Activated T-helper 2 cell treated with anti-CD3 and anti-CD28 coated beads, Interferon-gamma antibody, Interleukin-2, Interleukin-4, amounts not matched to agents 10 μg/mL and 5 μg/mL and 100 μg/mL, durations not matched to agents 14 hours and 24 hours and 36 hours (primary cell): ENCODE results near the gene TACSTD2. TPM values are rescaled to one million over a fixed set of nuclear protein-coding genes. Genes with fewer than 3 reads are reported as not detected.
"Not testable (repeated sequence)": the region's sequence is repeated elsewhere in the genome, so short reads cannot be mapped to it uniquely, and the experiment has no call there.

ENCODE experiments used
- DNase-seq: peaks from one replicate; pipeline ENCODE4 v3.0.0; 2021; ENCODE audit warnings: low spot score
- H3K27ac Mint-ChIP-seq: one replicate; pipeline ENCODE4 v1.8.0; 2021; ENCODE audit warnings: mixed read lengths
- H3K27me3 Mint-ChIP-seq: one replicate; pipeline ENCODE4 v1.8.0; 2021; ENCODE audit warnings: low read depth, mixed read lengths
- H3K36me3 Mint-ChIP-seq: one replicate; pipeline ENCODE4 v1.8.0; 2021; ENCODE audit warnings: low read depth, mixed read lengths
- H3K4me1 Mint-ChIP-seq: one replicate; pipeline ENCODE4 v1.8.0; 2021; ENCODE audit warnings: low read depth, mixed read lengths
- H3K4me3 Mint-ChIP-seq: one replicate; pipeline ENCODE4 v1.8.0; 2021; ENCODE audit warnings: low read depth, mild to moderate bottlenecking, moderate library complexity, mixed read lengths
- H3K9me3 Mint-ChIP-seq: one replicate; pipeline ENCODE4 v1.8.0; 2021; ENCODE audit warnings: mixed read lengths
- intact Hi-C: fragments of 100-400 bp; cut with micrococcal nuclease; formaldehyde crosslinking; loops from one replicate; pipeline ENCODE4 v1.15.1; 2023
- total RNA-seq: library from RNA; stranded (reverse); gene quantifications from 2 replicates; pipeline ENCODE4 v1.2.3, GENCODE V29; 2022

Gene TACSTD2
- total RNA-seq, result 0.07 and 0.09 TPM in 2 replicates

DNA sequence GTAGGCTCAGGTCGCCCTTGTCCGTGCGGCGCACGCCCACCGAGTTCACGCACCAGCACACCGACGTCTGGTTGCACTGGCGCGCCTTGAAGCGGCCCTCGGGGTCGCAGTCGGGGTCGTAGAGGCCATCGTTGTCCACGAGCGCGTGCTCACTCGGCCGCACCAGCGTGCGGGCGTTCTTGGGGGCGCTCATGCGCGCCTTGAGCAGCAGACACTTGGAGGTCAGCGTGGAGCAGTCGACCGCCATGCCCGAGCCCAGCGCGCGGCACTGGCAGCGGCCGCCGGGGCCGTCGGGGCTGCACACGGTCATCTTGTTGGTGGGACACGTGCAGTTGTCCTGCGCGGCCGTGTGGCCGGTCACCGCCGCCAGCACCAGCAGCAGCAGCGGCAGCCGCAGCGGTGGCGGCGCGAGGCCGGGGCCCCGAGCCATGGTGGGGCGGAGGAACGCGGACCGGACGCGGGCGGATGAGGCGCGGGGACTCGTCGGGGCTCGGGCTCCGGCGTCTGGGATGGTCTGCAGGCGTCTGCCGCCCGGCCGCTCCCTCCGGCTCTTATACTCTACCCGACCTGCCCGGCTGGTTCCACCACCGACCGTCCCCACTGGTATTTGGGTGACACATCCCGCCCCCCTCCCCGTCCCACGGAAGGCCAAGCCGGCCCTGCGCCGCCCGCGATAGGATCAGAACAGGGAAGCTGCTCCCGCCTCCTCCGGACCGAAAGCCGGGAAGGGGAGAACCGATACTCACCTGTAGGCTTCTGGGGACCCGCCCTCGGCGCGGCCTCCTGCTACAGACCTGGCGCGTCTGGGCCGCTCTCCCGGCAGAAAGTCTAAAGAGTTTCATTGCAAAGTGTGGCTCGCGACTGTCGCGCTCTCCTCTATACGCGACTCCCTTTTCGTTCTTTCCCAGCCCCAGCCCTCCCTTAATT, at the start of gene TACSTD2:
TSS of gene TACSTD2 (minus strand) at position 526 of the 927 bp plus-strand sequence. CDS start at position 430, 96 bp downstream.
- Mint-ChIP-seq H3K9me3 (no peaks in the 10 kb centered on the region), H3K4me1 (peaks cover 32% of the 10 kb centered on the region), H3K27ac (no peak within 1 kb of the TSS), H3K4me3 (peak within 1 kb of the TSS; percentile 76), H3K36me3 (peaks cover 7% of the 10 kb centered on the region), H3K27me3 (peaks cover 70% of the 10 kb centered on the region)
- no peak for DNase-seq
- intact Hi-C loops, result loop anchor here (10.0 kb wide), 1 partner anchor 1152 kb away; the partner anchor contains the start of gene DAB1

DNA sequence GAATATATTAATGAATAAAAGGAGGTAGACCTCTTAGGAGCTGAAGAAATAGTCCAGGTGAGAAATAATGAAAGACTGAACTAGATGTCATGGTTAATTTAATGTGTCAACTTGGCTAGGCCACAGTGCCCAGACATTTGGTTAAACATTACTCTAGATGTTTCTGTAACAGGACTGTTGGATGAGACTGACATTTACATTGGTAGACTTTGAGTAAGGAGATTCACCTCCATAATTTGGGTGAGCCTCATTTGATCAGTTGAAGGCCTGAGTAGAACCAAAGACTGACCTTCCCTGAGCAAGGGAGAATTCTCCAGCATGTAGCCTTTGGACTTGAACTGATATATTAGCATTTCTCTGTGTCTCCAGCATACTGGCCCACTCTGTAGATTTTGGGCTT, 49.2 kb upstream of the TACSTD2 start:
- H3K4me1 Mint-ChIP-seq, result no peaks in the 10 kb centered on the region
- no peak for DNase-seq
- no peaks in the 10 kb centered on the region for H3K36me3 Mint-ChIP-seq
- no peaks in the 10 kb centered on the region for H3K9me3 Mint-ChIP-seq
- intact Hi-C loops, result no loop called here
- H3K27ac Mint-ChIP-seq, result no peak overlapping the region
- H3K4me3 Mint-ChIP-seq, result no peak overlapping the region
- peaks cover 14% of the 10 kb centered on the region for H3K27me3 Mint-ChIP-seq

- DNase-seq, H3K36me3 Mint-ChIP-seq: not testable (repeated sequence)
Measured at GRCh38 chr1:58623259-58623658, 46.2 kb upstream of the TACSTD2 start.

GRCh38 chr1:58622571-58622970, 45.5 kb upstream of the TACSTD2 start:
- H3K9me3 Mint-ChIP-seq, result no peaks in the 10 kb centered on the region
- no peak overlapping the region for H3K27ac Mint-ChIP-seq
- H3K4me3 Mint-ChIP-seq, result no peak overlapping the region
- intact Hi-C loops, result no loop called here
- H3K4me1 Mint-ChIP-seq, result peaks cover 8% of the 10 kb centered on the region
- H3K36me3 Mint-ChIP-seq, result no peaks in the 10 kb centered on the region
- peaks cover 13% of the 10 kb centered on the region for H3K27me3 Mint-ChIP-seq
- DNase-seq, result no peak

More at GRCh38 chr1:58623259-58623658, 46.2 kb upstream of the TACSTD2 start:
- H3K4me3 Mint-ChIP-seq, H3K27ac Mint-ChIP-seq, H3K27me3 Mint-ChIP-seq, intact Hi-C loops, H3K4me1 Mint-ChIP-seq, H3K9me3 Mint-ChIP-seq: not testable (repeated sequence)

GRCh38 chr1:58621391-58621790, 44.3 kb upstream of the TACSTD2 start:
- H3K4me3 Mint-ChIP-seq, result no peak overlapping the region
- H3K27me3 Mint-ChIP-seq, result peaks cover 12% of the 10 kb centered on the region
- no peak for DNase-seq
- no peak overlapping the region for H3K27ac Mint-ChIP-seq
- H3K4me1 Mint-ChIP-seq, result peaks cover 8% of the 10 kb centered on the region
- intact Hi-C loops, result no loop called here
- H3K9me3 Mint-ChIP-seq, result no peaks in the 10 kb centered on the region
- H3K36me3 Mint-ChIP-seq, result no peaks in the 10 kb centered on the region

GRCh38 chr1:58620926-58621325, 43.9 kb upstream of the TACSTD2 start:
- H3K27ac Mint-ChIP-seq, result no peak overlapping the region
- H3K27me3 Mint-ChIP-seq, result peaks cover 15% of the 10 kb centered on the region
- peaks cover 8% of the 10 kb centered on the region for H3K4me1 Mint-ChIP-seq
- no peaks in the 10 kb centered on the region for H3K9me3 Mint-ChIP-seq
- H3K4me3 Mint-ChIP-seq, result no peak overlapping the region
- intact Hi-C loops, result no loop called here
- no peaks in the 10 kb centered on the region for H3K36me3 Mint-ChIP-seq
- no peak for DNase-seq

GRCh38 chr1:58620259-58620658, 43.2 kb upstream of the TACSTD2 start:
- Mint-ChIP-seq H3K4me3 (no peak overlapping the region), H3K27ac (no peak overlapping the region), H3K4me1 (peaks cover 8% of the 10 kb centered on the region), H3K9me3 (no peaks in the 10 kb centered on the region), H3K36me3 (no peaks in the 10 kb centered on the region), H3K27me3 (peaks cover 17% of the 10 kb centered on the region)
- no peak for DNase-seq
- intact Hi-C loops, result no loop called here

GRCh38 chr1:58619286-58620054, 42.4 kb upstream of the TACSTD2 start:
- Mint-ChIP-seq H3K9me3 (no peaks in the 10 kb centered on the region), H3K4me3 (no peak overlapping the region), H3K4me1 (peaks cover 8% of the 10 kb centered on the region), H3K27me3 (peaks cover 17% of the 10 kb centered on the region), H3K36me3 (no peaks in the 10 kb centered on the region), H3K27ac (no peak overlapping the region)
- intact Hi-C loops, result no loop called here
- no peak for DNase-seq

DNA sequence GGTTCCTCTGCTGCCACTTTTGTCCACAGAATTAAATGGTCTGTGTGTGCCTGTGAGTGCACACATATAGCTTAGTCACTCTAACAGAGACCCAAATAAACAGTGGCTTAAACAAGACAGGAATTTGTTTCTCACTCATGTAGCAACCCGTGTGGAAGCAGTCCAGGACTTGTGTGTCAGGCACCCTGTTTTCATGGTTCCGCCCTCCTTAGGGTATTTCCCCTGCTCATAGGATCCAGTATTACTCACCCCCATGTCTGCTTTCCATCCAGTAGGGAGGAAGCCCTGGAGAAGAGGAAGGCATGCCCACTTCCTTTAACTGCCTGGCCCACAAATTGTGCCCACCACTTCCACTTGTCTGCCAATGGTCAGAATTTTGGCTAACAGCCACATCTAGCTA, 41.3 kb upstream of the TACSTD2 start:
- intact Hi-C loops, result no loop called here
- no peaks in the 10 kb centered on the region for H3K9me3 Mint-ChIP-seq
- no peak overlapping the region for H3K27ac Mint-ChIP-seq
- H3K36me3 Mint-ChIP-seq, result no peaks in the 10 kb centered on the region
- no peak overlapping the region for H3K4me3 Mint-ChIP-seq
- peaks cover 17% of the 10 kb centered on the region for H3K27me3 Mint-ChIP-seq
- H3K4me1 Mint-ChIP-seq, result peaks cover 8% of the 10 kb centered on the region
- DNase-seq, result no peak

DNA sequence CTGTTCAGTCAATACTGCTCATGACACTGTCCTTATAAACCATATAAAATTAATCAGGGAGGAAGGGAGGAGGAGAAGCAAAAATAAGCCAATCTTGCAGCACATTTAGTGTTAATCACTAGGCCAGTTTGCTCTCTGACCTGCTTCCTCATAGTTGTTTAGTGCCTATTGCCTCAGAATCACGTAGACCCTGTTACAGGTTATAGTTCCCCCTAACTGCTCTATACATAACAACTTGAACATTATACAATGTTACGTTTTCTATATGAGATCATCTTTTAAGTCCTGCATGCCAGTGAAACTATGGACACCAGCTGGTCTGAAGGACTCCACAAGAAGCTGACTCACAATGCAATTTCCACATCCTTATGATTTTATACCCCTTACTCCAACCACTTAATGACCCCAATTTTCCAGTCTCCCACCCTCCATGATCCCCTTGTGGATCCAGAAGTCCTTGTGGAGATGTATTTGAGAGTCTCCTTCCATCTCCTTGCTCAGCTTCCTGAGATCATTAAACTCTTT, 34.9 kb upstream of the TACSTD2 start:
- Mint-ChIP-seq H3K4me3 (no peak overlapping the region), H3K9me3 (no peaks in the 10 kb centered on the region), H3K27me3 (peaks cover 26% of the 10 kb centered on the region), H3K27ac (no peak overlapping the region), H3K4me1 (no peaks in the 10 kb centered on the region), H3K36me3 (no peaks in the 10 kb centered on the region)
- no peak for DNase-seq
- intact Hi-C loops, result no loop called here

GRCh38 chr1:58608945-58609344, 31.9 kb upstream of the TACSTD2 start:
- DNase-seq, result no peak
- Mint-ChIP-seq H3K27me3 (peaks cover 26% of the 10 kb centered on the region), H3K36me3 (no peaks in the 10 kb centered on the region), H3K4me3 (no peak overlapping the region), H3K4me1 (no peaks in the 10 kb centered on the region), H3K27ac (no peak overlapping the region), H3K9me3 (no peaks in the 10 kb centered on the region)
- intact Hi-C loops, result no loop called here

- Mint-ChIP-seq H3K4me3 (no peak overlapping the region), H3K27ac (no peak overlapping the region), H3K9me3 (no peaks in the 10 kb centered on the region), H3K4me1 (no peaks in the 10 kb centered on the region), H3K27me3 (peaks cover 26% of the 10 kb centered on the region), H3K36me3 (no peaks in the 10 kb centered on the region)
- DNase-seq, result no peak
- intact Hi-C loops, result no loop called here
Measured at GRCh38 chr1:58608297-58608696, 31.2 kb upstream of the TACSTD2 start.

- no peak overlapping the region for H3K4me3 Mint-ChIP-seq
- peaks cover 31% of the 10 kb centered on the region for H3K27me3 Mint-ChIP-seq
- no peak for DNase-seq
- no peak overlapping the region for H3K27ac Mint-ChIP-seq
- no peaks in the 10 kb centered on the region for H3K9me3 Mint-ChIP-seq
- H3K36me3 Mint-ChIP-seq, result no peaks in the 10 kb centered on the region
- intact Hi-C loops, result no loop called here
- no peaks in the 10 kb centered on the region for H3K4me1 Mint-ChIP-seq
Measured at GRCh38 chr1:58607391-58607790, 30.3 kb upstream of the TACSTD2 start.
